Stimulated activated naive CD8-positive, alpha-beta T cell treated with anti-CD3 and anti-CD28 coated beads, Interleukin-15, Interleukin-2, amounts not matched to agents 100 U/mL and 50 U/mL, for 24 hours (primary cell): Measurements from ENCODE around the gene GMPR2.
"Not testable (repeated sequence)": the region's sequence is repeated elsewhere in the genome, so short reads cannot be mapped to it uniquely, and the experiment has no call there.

Source experiments
- ATAC-seq: fragments of 150-1000 bp; cut with Tn5 transposase; one replicate; pipeline ENCODE4 v1.10.0; 2021
- DNase-seq: peaks from one replicate; pipeline ENCODE4 v3.0.0; 2021

Gene GMPR2

GRCh38 chr14:24202538-24202937 is 30.2 kb upstream of the GMPR2 start:
- not testable (repeated sequence) for ATAC-seq

GRCh38 chr14:24203249-24203886 is 29.4 kb upstream of the GMPR2 start:
- DNase-seq, ATAC-seq: not testable (repeated sequence)

More at GRCh38 chr14:24202538-24202937, 30.2 kb upstream of the GMPR2 start:
- DNase-seq: not testable (repeated sequence)

GRCh38 chr14:24204163-24205146 is 28.3 kb upstream of the GMPR2 start:
- DNase-seq (no peak), ATAC-seq (no peak)

- DNase-seq (no peak), ATAC-seq (no peak)
These were observed 26.2 kb upstream of the GMPR2 start for GRCh38 chr14:24206260-24207103.

- DNase-seq (no peak), ATAC-seq (no peak)
These were observed 25.6 kb upstream of the GMPR2 start for GRCh38 chr14:24207104-24207551.

GRCh38 chr14:24207625-24208024 is 25.1 kb upstream of the GMPR2 start:
- no peak for DNase-seq
- ATAC-seq: no peak

- DNase-seq (no peak), ATAC-seq (no peak)
These were observed 21.4 kb upstream of the GMPR2 start for GRCh38 chr14:24211311-24211710.

GRCh38 chr14:24212924-24213865 is 19.5 kb upstream of the GMPR2 start, which contains the start of gene CHMP4A:
TSS of gene CHMP4A (minus strand) at chr14:24213488. CDS start at chr14:24213439, 49 bp downstream.
- DNase-seq (peak; percentile 97), ATAC-seq (peak; percentile 92)

- ATAC-seq (no peak), DNase-seq (no peak)
These were observed 18.7 kb upstream of the GMPR2 start for GRCh38 chr14:24213866-24214662.

- ATAC-seq: peak; percentile 74
- DNase-seq: peak; percentile 86
These were observed 17.0 kb upstream of the GMPR2 start, which contains the start of gene MDP1 for GRCh38 chr14:24215495-24216344. TSS of gene MDP1 (minus strand) at chr14:24216066. CDS start at chr14:24215955, 111 bp downstream.

- ATAC-seq (no peak), DNase-seq (no peak)
These were observed 16.4 kb upstream of the GMPR2 start for GRCh38 chr14:24216345-24216699.

- not testable (repeated sequence) for ATAC-seq, DNase-seq
These were observed 15.9 kb upstream of the GMPR2 start for GRCh38 chr14:24216876-24217275.

GRCh38 chr14:24219080-24219479 is 13.6 kb upstream of the GMPR2 start:
- no peak for DNase-seq
- no peak for ATAC-seq

- no peak for ATAC-seq
- no peak for DNase-seq
These were observed 13.2 kb upstream of the GMPR2 start for GRCh38 chr14:24219521-24219920.

- not testable (repeated sequence) for DNase-seq, ATAC-seq
These were observed 9.7 kb upstream of the GMPR2 start for GRCh38 chr14:24222987-24223386.

- no peak for DNase-seq
- ATAC-seq: no peak
These were observed 8.1 kb upstream of the GMPR2 start for GRCh38 chr14:24224618-24225071.

- ATAC-seq (no peak), DNase-seq (no peak)
These were observed 6.3 kb upstream of the GMPR2 start for GRCh38 chr14:24226473-24226872.

- ATAC-seq (no peak), DNase-seq (no peak)
These were observed 3.8 kb upstream of the GMPR2 start for GRCh38 chr14:24228902-24229301.
